IPS-NIHi11 (cell line): ENCODE measurements around the gene CHIC2.

Experiments used
- DNase-seq: peaks from one replicate; pipeline ENCODE4 v3.0.0; 2012; ENCODE audit warnings: mixed read lengths, low spot score

CHIC2 gene

DNA sequence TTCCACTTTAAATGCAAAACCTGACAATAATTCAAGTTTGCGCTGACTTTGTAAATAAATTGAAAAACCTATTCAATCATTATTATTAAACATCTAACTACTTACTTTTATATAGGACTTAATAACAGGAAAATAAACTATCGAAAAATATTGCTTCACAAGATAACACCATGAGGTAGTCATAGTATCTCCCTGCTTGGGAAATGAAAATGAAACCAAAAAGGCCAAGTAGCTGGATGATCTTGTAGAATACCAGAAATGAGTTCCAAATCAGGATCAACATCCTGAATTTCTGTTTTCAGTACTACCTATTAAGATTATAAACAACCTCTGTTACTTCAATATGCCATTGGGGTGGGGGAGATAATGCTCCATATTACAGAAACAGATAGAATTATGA, 58.9 kb downstream of the CHIC2 start:
- no peak for DNase-seq

DNA sequence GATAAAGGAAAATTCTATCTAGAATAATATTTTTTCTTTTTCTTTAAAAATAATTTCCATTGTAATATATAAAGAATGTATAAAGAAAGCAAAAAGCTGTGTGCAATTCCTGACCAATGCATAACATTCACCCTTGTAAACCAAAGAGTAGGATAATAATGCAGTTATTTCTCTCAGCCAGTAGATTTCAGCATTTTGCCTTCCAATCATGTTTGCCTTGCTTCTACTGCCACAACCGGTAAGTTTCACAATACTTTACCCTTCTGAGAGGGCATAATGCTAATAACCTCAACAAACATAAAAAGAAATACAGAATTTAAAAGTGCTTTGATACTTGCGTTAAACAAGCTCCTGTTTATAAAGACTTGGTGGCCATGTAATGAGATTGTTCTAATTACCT, 59.9 kb downstream of the CHIC2 start:
- no peak for DNase-seq

DNA sequence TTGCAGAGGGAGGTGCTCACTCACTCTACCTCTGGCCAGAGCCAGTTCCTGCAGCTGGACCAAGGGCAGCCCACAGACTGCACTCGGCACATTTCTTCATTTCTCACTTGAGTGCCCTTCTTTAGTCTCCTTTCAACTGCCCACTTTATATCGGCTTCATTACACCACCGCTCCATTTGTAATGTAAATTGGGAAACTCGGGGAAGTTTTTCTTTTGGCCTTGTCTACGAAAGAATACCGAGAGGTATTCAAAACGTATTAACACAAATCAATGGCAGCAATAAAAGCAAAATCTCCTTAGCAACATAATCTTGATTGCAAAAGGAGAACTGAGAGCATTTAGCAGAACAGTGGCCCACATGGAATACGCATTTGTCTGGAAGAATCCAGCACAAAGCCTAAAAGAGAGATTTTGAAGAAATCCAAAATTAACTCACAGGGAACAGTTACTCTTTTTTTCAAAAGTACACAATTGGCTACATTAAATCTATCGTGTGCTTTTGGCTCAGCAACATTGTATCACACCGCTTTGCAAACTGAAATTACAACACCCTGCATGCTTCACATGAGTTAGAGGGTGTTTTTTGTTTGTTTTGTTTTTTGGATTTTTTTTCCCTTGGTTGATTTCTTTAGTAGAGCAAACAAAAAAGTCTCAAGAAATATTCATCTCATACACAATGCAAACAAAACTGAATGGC, 62.6 kb downstream of the CHIC2 start:
- DNase-seq: peak; percentile 39

DNA sequence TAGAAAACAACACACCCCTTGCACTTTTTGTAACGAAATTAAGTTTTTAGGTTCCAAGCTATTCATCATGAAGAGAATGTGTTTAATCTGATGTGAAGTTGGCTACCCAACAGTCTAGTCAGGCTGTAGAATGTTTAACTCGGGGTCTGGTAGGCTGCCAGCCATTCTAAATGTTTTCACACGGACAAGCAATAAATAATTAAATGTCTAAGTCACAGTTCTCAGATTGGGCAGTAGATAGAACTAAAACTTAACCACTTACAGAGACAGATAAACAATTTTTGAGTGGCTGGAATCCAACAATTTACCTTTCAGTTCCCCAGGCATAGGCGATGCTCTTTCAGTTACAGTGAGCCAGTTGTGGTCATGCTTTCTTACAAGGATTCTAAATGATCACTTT, 66.5 kb downstream of the CHIC2 start:
- no peak for DNase-seq

DNA sequence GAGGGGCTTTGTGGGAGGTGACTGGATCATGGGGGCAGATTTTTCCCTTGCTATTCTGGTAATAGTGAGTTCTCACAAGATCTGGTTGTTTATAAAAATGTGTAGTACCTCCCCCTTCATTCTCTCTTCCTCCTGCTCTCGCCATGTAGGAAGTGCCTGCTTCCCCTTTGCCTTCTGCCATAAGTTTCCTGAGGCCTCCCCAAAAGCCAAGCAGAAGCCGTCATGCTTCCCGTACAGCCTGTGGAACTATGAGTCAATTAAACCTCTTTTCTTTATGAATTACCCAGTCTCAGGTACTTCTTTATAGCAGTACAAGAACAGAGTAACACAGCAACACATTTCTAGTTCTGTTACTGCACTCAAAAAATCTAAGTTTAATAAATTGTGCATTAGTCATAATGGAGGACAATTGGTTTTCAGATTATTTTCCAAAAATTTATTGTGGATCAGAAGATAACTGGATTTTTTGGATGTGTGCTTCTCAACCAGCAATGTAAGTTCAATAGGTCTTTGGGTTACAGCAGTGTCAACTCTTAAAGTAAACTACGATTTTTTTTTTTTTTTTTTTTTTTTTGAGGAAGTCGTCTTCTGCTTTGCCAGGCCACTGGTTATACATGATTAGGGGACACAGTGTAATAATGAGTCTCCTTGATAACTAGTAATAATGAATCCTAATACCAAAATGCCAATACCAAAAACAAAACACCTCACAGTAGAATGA, 69.9 kb downstream of the CHIC2 start:
- DNase-seq: no peak

DNA sequence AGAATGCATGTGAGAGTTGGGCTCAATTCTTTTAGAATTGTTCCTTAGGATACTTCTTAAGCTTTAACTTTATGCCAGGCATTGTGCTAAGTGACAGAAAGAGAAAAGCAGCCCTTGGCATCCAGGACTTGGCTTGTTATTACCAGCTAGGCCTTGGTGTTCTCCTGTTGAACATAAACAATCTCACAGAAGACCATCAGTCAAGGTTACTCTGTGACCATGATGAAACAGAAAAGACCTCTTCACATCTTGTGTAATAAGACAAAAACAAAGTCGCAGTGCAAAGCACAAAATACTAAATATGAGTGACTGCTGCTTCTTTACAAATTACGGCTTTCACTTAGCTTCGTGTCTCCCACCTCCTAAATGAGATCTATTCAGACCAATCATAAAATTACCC, 71.6 kb downstream of the CHIC2 start:
- DNase-seq: no peak

DNA sequence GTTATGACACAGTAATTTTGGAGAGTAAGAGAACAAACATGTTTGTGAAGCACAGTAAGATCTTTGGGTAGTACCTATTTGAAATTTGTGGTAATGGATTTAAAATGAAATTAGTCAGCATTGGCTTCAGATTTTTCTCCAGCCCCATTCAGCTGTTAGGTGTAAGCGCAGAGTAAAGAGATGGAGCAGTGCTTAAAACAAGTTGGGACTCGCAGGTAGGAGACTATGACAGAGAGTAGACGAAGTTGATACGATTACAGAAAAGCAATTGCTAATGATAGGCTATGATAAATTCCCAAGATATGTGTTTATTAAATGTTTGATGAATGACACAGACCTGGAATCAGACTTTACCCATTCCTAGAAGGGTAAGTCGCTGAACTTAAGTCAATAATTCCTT, 72.6 kb downstream of the CHIC2 start:
- no peak for DNase-seq

DNA sequence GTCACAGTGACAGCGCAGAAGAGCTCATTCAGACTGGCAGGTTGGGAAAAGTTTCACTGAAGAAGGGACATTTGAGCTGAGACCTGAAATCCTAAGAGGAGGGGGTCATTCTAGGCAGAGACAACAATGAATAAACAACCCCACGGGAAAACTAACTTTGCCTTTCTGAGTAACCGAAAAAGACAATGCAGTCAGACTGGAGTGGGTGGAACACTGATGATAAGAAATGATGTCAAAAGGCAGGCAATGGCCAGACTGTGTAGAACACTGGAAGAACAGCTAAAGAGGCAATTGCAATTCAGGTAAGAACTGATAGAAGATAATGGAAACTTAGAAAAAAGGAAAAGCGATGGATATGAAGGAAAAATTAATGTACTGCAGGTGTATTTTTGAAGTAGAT, 73.8 kb downstream of the CHIC2 start:
- no peak for DNase-seq

DNA sequence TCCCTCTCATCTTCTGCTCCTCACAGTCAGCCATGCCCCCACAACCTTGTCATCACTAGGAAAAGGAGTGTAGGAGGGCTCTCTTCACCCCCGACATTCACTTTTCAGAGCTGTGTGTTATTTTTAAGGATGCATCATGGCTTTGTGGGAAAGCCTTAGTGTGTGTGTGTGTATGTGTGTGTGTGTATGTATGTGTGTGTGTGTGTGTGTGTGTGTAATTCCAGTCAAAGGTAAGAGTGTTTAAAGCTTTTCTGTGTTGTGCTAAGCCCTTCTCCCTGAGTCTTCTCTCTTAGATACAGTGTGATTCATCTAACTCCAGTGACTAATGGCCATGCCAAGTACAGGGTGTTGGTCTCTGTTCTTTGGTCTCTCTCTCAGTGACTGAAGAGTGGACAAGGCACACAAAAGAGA, 76.6 kb downstream of the CHIC2 start:
- no peak for DNase-seq

DNA sequence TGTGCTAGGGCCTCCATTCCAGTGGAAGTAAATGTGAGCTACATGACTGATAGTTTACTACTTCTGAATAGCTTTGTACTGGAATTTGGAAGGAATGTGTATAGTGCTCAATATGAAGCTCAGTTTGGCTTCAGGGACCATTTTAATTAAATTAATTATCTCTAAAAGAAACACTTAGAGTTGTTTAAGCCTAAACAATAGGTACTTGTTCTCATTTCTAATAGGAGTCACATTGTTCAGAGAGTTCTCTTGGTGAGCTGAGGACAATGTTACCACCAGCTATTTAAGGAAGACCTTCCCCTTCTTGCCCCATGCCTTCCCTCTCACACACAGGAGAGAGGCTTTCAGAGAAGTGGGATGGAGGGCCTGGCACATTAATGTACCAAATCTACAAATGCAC, 78.3 kb downstream of the CHIC2 start:
- DNase-seq: no peak

DNA sequence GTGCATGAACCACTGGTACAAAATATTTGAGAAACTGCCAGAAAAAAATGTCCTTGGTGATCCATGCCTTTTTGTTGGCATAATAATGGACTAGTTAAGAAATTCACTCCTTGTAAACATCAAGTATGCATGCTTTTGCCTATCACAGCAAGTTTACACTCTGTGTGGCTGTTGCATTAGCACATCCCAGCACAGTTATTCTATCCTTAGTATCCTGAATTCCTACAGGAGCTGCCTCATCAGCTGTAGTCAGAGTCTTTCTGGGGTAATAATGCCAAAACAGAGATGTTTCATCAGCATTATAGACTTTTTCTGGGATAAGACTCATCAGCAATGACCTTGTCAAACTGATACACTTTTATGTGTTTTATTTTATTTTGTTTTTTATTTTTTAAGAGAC, 82.8 kb downstream of the CHIC2 start:
- DNase-seq: no peak

DNA sequence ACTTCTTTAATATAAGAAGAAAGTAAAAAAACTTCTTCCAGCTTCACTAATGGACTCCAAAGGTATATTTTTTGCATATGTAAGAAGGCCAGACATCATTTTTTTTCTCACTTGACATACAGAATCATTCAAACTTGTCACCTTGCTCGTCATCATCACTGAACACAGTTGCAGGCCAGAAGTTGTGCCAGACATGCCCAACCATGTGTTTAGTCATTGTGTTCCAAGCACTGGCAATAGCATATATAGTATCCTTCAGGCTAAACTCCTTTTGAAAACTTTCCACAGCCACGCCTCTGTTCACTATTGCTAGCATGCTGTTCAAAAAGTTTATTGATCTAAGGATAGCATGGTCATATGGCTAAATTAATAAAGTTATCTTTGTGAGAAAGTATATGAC, 83.3 kb downstream of the CHIC2 start:
- no peak for DNase-seq

DNA sequence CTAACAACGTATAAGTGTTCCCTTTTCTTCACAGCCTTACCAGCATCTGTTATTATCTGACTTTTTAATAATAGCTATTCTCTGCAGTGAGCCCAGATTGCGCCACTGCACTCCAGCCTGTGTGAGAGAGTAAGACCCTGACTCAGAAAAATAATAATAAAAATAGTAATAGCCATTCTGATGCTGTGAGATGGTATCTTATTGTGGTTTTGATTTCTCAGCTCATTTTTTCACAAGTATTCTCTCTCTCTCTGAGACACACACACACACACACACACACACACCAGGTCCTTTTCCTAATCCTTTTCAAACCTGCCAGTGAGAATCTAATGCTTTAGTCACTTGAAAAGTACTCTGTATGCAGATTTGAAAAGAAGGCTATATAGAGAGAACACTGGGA, 89.8 kb downstream of the CHIC2 start:
- no peak for DNase-seq

DNA sequence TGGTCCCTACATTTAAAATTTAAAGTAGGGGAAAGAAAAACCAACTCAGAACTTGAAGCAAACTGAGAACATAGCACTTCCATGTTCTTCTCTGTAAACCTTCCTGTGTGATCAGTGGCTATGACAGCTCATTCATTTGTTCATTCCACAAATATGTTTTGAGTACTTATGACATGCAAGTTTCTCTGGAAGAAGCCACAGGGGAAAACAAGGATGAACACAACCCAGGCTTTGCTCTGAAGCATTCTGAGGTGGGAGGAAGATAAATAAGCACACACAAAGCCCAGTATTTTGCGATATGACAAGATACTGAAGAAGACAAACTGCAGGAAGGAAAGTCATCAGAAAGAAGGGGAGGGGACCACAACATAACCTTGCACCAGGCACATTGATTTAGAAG, 96.4 kb downstream of the CHIC2 start:
- DNase-seq: no peak

DNA sequence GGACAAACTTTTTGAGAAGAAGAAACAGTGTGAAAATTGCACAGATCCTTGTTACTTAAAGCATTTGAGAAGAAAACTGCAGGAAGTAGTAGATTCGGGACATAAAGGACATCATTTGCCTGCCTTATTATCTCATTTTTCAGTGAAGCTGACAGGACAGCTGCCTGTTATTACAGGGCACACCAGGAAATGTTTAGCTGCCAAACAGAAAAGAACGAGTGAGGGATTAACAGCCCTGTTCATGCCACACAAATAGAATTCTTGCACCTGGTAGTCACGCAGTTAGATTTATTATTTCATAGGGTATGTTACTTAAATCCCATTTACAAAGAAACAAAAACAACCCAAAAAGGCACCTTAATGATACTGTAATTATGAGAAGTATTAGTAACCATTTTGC, 100.6 kb downstream of the CHIC2 start:
- no peak for DNase-seq

DNA sequence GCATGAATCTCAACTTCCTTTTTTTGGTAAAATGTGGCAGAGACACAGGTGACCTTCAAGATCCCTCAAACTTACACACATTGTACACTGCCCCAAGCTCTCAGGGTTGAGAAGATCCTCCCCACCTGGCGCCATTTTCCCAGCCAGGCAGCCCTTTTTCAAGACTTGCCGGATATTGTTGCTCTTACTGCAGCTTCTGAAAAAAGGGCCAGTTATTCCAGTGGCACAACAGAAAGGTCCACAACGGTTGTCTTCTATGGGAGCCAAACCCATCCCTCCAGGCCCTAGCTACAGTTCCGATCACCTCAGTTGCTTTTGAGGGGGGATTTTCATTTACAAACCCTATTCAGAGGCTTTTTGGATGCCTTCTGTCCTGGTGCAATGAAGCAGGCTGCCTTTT, 101.1 kb downstream of the CHIC2 start:
- DNase-seq: no peak

DNA sequence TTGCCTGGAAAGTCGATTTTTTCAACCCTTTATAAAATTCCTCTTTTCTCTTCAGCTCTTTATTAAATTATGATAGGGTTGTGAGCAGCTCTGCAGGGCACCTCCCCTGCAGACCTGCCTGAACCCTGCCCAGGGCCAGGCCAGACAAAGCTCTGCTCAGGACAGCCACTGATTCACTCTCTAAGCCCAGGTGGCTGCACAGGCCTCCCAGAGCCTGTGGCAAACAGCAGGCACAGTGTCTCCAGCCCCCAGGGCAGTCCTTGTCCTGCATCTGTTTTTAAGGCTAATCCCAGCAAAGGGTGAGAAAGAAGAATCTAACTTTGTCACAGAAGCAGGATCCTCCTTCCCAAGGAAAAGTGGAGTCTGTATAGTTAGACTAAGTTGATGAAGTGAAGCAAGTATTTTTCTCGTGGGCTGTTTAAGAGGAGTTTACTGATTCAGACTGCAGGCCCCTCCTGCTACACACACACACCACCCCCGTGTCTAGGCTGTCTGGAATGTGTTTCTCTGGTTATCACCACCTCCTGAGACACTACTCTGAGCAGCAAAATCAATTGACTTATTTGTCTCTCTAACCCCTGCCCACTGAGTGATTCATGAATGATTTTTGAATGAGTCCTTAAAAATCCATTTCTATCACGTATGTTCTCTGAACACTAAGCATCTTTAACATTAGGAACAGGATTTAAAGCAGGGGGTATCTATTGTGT, 101.7 kb downstream of the CHIC2 start:
- no peak for DNase-seq

DNA sequence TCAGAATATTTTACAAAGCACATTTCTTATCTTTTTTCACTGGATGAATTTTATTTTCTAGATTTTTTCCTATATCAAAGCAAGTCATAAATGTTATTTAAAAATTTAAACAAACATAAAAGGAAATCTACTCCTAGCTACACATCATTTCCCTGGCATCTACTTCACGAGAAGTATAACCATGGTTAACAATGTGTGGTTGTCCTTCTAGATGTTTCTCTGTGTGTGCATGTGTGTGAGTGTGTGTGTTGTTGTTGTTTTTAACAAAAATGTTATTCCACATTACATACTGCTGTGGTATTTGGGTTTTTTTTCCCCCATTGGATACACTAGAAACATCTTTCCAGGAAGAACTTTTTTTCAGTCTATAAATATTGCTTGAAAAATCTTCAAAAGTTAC, 103.1 kb downstream of the CHIC2 start:
- DNase-seq: no peak

DNA sequence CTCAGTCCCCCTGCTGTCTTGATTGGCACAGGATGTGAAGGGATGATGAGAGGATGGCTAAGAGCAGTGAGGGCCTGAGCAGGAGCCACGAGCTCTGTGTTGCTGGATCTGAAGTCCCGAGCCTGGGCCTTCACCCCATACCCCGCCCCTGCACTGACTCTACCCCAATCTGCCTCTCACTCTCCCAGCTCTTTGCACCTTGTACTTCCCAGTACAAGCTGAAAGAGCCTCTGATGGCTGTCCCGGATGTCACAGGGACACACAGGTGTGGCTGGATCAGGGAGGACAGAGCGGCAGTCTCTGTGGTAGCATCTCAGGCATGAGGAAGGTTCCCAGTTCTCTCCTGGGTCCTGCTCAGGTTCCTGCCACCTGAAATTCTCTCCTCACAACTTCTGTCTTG, 103.6 kb downstream of the CHIC2 start:
- DNase-seq: no peak
